Neuronal stem cell (in vitro differentiated cells): ENCODE data around the gene SATL1. TPM values are rescaled to one million over a fixed set of nuclear protein-coding genes. Genes with fewer than 3 reads are reported as not detected.
"Not testable (repeated sequence)": the region's sequence is repeated elsewhere in the genome, so short reads cannot be mapped to it uniquely, and the experiment has no call there.

ENCODE experiments used
- DNase-seq: peaks from one replicate; pipeline ENCODE4 v3.0.0-alpha.2; 2013; ENCODE audit warnings: low spot score
- H2AFZ ChIP-seq: one replicate; pipeline ENCODE4 v1.6.1; 2013; ENCODE audit warnings: mild to moderate bottlenecking, low read length, inconsistent platforms
- H2AK5ac ChIP-seq: 2 replicates; pipeline ENCODE4 v1.6.1; 2013; ENCODE audit warnings: low read depth, mild to moderate bottlenecking, inconsistent platforms, low read length, moderate library complexity, mixed read lengths
- H2BK120ac ChIP-seq: 2 replicates; pipeline ENCODE4 v1.6.1; 2013; ENCODE audit warnings: low read depth, mild to moderate bottlenecking, inconsistent platforms, low read length, moderate library complexity, mixed read lengths
- H2BK12ac ChIP-seq: one replicate; pipeline ENCODE4 v1.6.1; 2013; ENCODE audit warnings: low read length, inconsistent platforms
- H2BK15ac ChIP-seq: 2 replicates; pipeline ENCODE4 v1.6.1; 2013; ENCODE audit warnings: mild to moderate bottlenecking, low read length, inconsistent platforms, mixed read lengths
- H2BK5ac ChIP-seq: one replicate; pipeline ENCODE4 v1.6.1; 2013; ENCODE audit warnings: inconsistent platforms, mild to moderate bottlenecking, low read length, moderate library complexity
- H3K14ac ChIP-seq: one replicate; pipeline ENCODE4 v1.6.1; 2013; ENCODE audit warnings: low read length, inconsistent platforms
- H3K18ac ChIP-seq: 2 replicates; pipeline ENCODE4 v1.6.1; 2013; ENCODE audit warnings: low read length, inconsistent platforms
- H3K23ac ChIP-seq: 2 replicates; pipeline ENCODE4 v1.6.1; 2013; ENCODE audit warnings: low read depth, mild to moderate bottlenecking, mixed read lengths, low read length, inconsistent platforms; ENCODE audit not compliant: poor library complexity
- H3K27ac ChIP-seq: replicated peaks from 3 replicates; pipeline ENCODE4 v1.5.1; 2013; ENCODE audit warnings: low read length, inconsistent platforms
- H3K27me3 ChIP-seq, 3 experiments: 2 replicates each; pipeline ENCODE4 v1.6.1; 2013; ENCODE audit warnings: low read length in 3 of 3, mild to moderate bottlenecking in 2 of 3, inconsistent platforms in 1 of 3, low read depth in 1 of 3, mixed read lengths in 1 of 3, moderate library complexity in 1 of 3; ENCODE audit not compliant: control insufficient read depth in 3 of 3, insufficient read depth in 3 of 3
- H3K36me3 ChIP-seq, 2 donors: replicated peaks in 1 of 2; 2 replicates each; pipeline ENCODE4 v1.6.1; 2013; ENCODE audit warnings: low read length in 2 of 2; ENCODE audit not compliant: control insufficient read depth in 2 of 2, insufficient read depth in 2 of 2
- H3K4ac ChIP-seq: 2 replicates; pipeline ENCODE4 v1.6.1; 2013; ENCODE audit warnings: inconsistent platforms, mild to moderate bottlenecking, low read length, moderate library complexity
- H3K4me1 ChIP-seq, 2 donors: 1 replicate in 1 of 2; 2 replicates in 1 of 2; pipeline ENCODE4 v1.6.1; 2013; ENCODE audit warnings: low read length in 2 of 2, low read depth in 1 of 2; ENCODE audit not compliant: control insufficient read depth in 2 of 2, insufficient read depth in 1 of 2
- H3K4me2 ChIP-seq: one replicate; pipeline ENCODE4 v1.6.1; 2013; ENCODE audit warnings: mild to moderate bottlenecking, low read length, inconsistent platforms; ENCODE audit not compliant: insufficient read depth, poor library complexity, severe bottlenecking
- H3K4me3 ChIP-seq, 2 donors: 2 replicates each; pipeline ENCODE4 v1.5.1; 2013; ENCODE audit warnings: low read length in 2 of 2, mild to moderate bottlenecking in 2 of 2, inconsistent platforms in 1 of 2, moderate library complexity in 1 of 2
- H3K79me1 ChIP-seq: one replicate; pipeline ENCODE4 v1.6.1; 2013; ENCODE audit warnings: low read depth, mild to moderate bottlenecking, inconsistent platforms, low read length, moderate library complexity
- H3K9ac ChIP-seq: one replicate; pipeline ENCODE4 v1.6.1; 2013; ENCODE audit warnings: mild to moderate bottlenecking, low read depth, low read length, inconsistent platforms; ENCODE audit not compliant: poor library complexity
- H3K9me3 ChIP-seq, 2 donors: replicated peaks in 1 of 2; 2 replicates each; pipeline versions ENCODE3 to v1.6.1; 2013; ENCODE audit warnings: low read length in 2 of 2, mild to moderate bottlenecking in 2 of 2, inconsistent platforms in 1 of 2, low read depth in 1 of 2, mixed read lengths in 1 of 2, moderate library complexity in 1 of 2; ENCODE audit not compliant: control insufficient read depth in 2 of 2, insufficient read depth in 1 of 2
- H4K8ac ChIP-seq: one replicate; pipeline ENCODE4 v1.6.1; 2013; ENCODE audit warnings: low read depth, mild to moderate bottlenecking, inconsistent platforms, low read length, moderate library complexity
- H4K91ac ChIP-seq: one replicate; pipeline ENCODE4 v1.6.1; 2013; ENCODE audit warnings: low read length, low read depth, mild to moderate bottlenecking, inconsistent platforms; ENCODE audit not compliant: poor library complexity
- WGBS, 2 donors: extraction: QIAGEN DNeasy Blood & Tissue Kit; methylation state at CpG; one replicate each; pipeline ENCODE4 v1.1.7; 2013; ENCODE audit warnings: missing lambda C conversion rate in 2 of 2, mixed read lengths in 1 of 2; ENCODE audit not compliant: insufficient read length in 2 of 2, insufficient replicate concordance in 1 of 2; ENCODE audit errors: extremely low coverage in 2 of 2; 5-methylcytosine and 5-hydroxymethylcytosine counted together
- polyA plus RNA-seq, 2 experiments: library from polyadenylated mRNA; stranded (reverse); fragments of 200-250 nt; gene quantifications; one replicate each; pipeline ENCODE4 v1.2.3, GENCODE V29; 2013

Gene SATL1, protein sequence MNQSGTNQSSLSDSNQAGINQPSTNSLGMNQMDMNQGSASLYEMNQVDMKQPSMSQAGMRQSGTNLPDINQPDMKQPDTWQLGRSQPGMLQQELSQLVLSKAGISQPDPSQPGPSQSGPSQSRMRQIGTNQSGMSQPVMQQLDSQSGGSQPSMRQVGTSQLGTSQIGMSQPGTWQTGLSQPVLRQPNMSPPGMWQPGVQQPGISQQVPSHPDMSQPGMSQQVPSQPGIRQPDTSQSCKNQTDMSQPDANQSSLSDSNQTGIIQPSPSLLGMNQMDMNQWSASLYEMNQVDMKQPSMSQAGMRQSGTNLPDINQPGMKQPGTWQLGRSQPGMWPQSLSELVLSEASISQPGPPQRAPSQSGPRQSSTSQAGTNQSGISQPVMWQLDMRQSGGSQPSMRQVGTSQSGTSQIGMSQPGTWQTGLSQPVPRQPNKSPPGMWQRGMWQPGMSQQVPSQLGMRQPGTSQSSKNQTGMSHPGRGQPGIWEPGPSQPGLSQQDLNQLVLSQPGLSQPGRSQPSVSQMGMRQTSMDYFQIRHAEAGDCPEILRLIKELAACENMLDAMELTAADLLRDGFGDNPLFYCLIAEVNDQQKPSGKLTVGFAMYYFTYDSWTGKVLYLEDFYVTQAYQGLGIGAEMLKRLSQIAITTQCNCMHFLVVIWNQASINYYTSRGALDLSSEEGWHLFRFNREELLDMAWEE
- polyA plus RNA-seq (2013, experiment 1 of 2) = 0.03 TPM
- polyA plus RNA-seq (2013, experiment 2 of 2) = 0.01 TPM

DNA sequence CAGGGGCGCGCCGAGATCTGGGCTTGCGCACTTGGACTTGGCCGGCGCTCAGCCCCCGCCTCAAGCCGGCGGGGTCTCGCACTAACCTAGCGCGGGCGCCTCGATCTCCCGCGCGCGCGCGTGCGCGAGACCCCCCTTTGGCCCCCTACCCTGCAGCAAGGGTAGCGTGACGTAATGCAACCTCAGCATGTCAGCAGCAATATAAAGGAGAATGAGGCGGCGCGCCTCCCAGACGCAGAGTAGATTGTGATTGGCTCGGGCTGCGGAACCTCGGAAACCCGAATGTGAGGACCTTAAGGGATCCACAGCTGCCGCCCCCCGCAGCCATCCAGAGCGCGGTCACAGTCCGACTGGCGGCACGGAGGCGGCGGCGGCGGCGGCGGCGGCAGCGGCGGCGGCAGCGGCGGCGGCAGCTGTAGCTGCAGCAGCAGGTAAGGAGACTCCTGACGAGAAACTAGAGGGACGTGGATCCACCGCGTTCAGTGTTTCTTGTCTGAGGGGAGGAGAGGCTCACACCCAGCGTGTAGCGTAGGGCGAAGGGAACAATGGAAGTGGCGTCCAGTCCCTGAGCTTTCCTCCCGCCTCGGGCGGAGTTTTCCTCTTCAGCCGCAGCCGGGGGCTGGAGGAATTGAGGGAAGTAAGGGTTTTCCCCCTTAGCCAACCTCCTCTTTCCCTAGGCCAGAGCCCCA is at the start of gene SATL1, which contains the start of gene ZNF711:
SATL1 (minus strand) TSS at position 19 of the 689 bp plus-strand sequence. CDS start 134,811 bp downstream, outside the sequence.
ZNF711 (plus strand) TSS at position 231 of the 689 bp plus-strand sequence. CDS start 3,582 bp downstream, outside the sequence.
- Histone ChIP-seq H3K9me3 (no peaks in the 10 kb centered on the region), H4K8ac (no peak within 1 kb of the TSS), H4K91ac (no peak within 1 kb of the TSS), H2BK5ac (no peak within 1 kb of the TSS), H3K18ac (peak within 1 kb of the TSS; percentile 93), H3K27me3 (no peaks in the 10 kb centered on the region), H3K9ac (peak within 1 kb of the TSS; percentile 88), H3K4ac (no peak within 1 kb of the TSS), H3K4me2 (peak within 1 kb of the TSS; percentile 40), H3K4me3 (peak within 1 kb of the TSS; percentile 71 to 99), H3K14ac (no peak within 1 kb of the TSS), H2AK5ac (no peak within 1 kb of the TSS), H3K4me1 (no peaks in the 10 kb centered on the region), H2BK15ac (no peak within 1 kb of the TSS), H2BK12ac (no peak within 1 kb of the TSS), H2AFZ (peak within 1 kb of the TSS; percentile 74), H3K36me3 (peaks cover 0 to 20% of the 10 kb centered on the region in 2 donors), H2BK120ac (no peak within 1 kb of the TSS), H3K79me1 (no peaks in the 10 kb centered on the region), H3K27ac (peak within 1 kb of the TSS; percentile 39), H3K23ac (no peak within 1 kb of the TSS)
- peak; percentile 73 for DNase-seq
- WGBS, 2 donors = no CpG with 5 or more reads among the region's 65 CpGs

DNA sequence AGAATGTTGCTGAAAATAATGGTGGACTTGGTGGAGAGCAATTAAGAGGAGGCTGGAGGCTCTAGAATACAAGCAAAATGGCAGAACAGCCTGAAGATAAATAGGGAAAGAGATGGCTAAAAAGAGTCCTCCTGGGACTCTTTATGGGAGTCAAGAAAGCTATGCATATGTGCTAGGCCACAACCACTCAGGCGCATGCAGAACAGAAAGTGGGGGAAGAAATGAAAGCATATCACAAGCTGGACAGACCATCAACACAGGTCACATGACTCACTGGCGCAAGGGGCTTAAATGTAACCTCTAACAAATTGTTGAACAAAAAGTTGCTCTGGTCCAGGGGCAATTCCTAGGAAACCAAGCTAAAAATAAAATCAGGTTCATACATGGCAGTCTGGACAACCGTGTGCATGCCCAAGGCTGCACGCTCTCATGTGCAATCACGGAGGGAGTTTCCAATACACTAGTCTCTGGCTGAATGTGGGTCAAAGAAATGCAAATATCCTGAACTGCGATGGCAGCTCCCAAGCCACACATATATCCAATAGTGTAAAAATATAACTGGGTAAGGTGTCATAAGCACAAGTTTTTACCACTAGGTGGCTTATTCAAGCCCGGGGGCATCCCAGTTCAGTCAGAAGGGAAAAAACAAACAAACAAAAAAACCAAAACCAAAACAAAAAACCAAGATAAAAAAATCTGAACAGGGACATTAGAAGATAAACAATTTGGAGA is 45.6 kb upstream of the SATL1 start:
- Histone ChIP-seq H3K4me3 (no peak overlapping the region), H2BK15ac (no peak overlapping the region), H3K36me3 (no peaks in the 10 kb centered on the region), H4K91ac (no peak overlapping the region), H3K23ac (no peak overlapping the region), H2AK5ac (no peak overlapping the region), H2BK120ac (no peak overlapping the region), H3K27me3 (no peaks in the 10 kb centered on the region), H3K27ac (no peak overlapping the region), H3K9ac (no peak overlapping the region), H3K4me1 (no peaks in the 10 kb centered on the region), H2BK5ac (no peak overlapping the region), H3K4me2 (no peak overlapping the region), H2BK12ac (no peak overlapping the region), H3K9me3 (no peaks in the 10 kb centered on the region), H3K79me1 (no peaks in the 10 kb centered on the region), H3K18ac (no peak overlapping the region), H2AFZ (no peak overlapping the region), H4K8ac (no peak overlapping the region), H3K4ac (no peak overlapping the region), H3K14ac (no peak overlapping the region)
- no CpG with 5 or more reads among the region's 7 CpGs for WGBS, 2 donors
- DNase-seq = no peak

DNA sequence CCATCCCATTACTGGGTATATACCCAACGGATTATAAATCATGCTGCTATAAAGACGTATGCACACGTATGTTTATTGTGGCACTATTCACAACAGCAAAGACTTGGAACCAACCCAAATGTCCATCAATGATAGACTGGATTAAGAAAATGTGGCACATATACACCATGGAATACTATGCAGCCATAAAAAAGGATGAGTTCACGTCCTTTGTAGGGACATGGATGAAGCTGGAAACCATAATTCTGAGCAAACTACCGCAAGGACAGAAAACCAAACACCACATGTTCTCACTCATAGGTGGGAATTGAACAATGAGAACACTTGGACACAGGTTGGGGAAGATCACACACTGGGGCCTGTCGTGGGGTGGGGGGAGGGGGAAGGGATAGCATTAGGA is 41.7 kb upstream of the SATL1 start:
- not testable (repeated sequence) for H3K14ac ChIP-seq, H3K4ac ChIP-seq, H4K91ac ChIP-seq, H3K27me3 ChIP-seq, H2BK120ac ChIP-seq, H4K8ac ChIP-seq, H3K4me1 ChIP-seq, H3K9ac ChIP-seq, H2AK5ac ChIP-seq, H3K18ac ChIP-seq, H3K4me3 ChIP-seq, H2BK12ac ChIP-seq, H2BK5ac ChIP-seq, H3K36me3 ChIP-seq, H3K23ac ChIP-seq, H3K27ac ChIP-seq, H2BK15ac ChIP-seq, H2AFZ ChIP-seq, DNase-seq, H3K9me3 ChIP-seq, H3K4me2 ChIP-seq, H3K79me1 ChIP-seq
- WGBS, 2 donors = no CpG with 5 or more reads among the region's 6 CpGs
